ENCODE measurements around the gene CDH13. TPM values are rescaled to one million over a fixed set of nuclear protein-coding genes. Genes with fewer than 3 reads are reported as not detected.

CDH13 gene
- polyA plus RNA-seq, 1 donor from 2014 or later = 3.2 TPM

DNA sequence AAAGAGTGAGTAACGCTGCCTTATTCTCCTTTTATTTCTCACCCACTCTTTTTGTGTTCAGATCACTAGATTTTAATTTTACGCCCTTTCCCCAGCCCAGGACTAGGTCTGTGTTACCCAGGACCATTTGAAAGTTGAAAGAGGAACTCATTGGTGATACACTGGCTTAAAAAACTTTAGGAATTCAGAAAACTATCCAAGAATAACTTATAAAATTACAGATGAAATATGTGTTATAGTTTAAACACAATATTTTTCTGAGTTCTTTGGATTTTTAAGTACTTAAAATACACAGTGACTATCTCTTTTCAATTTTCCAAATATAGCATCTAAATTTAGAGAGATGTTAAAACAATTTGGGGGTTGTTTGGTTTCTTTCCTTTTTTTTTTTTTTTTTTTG lies 385.2 kb downstream of the CDH13 start:
- Histone ChIP-seq H4K20me1 (ENCODE audit: insufficient read depth) (no peaks in the 10 kb centered on the region), H2AFZ (ENCODE audit: low read depth, low read length) (no peak overlapping the region), H3K9me2 (ENCODE audit: insufficient read depth, low read length) (no peaks in the 10 kb centered on the region), H3K9me3 (ENCODE audit: low read length) (no peaks in the 10 kb centered on the region), H3K4me2 (ENCODE audit: low read length) (no peak overlapping the region), H3K27me3 (ENCODE audit: insufficient read depth, low read depth, low read length) (no peaks in the 10 kb centered on the region), H3F3A (ENCODE audit: insufficient read depth, low read length, poor library complexity, severe bottlenecking) (no peaks in the 10 kb centered on the region), H3K79me2 (replicated peaks; ENCODE audit: insufficient read depth, low read length) (no peaks in the 10 kb centered on the region), H3K27ac (ENCODE audit: low read length) (no peak overlapping the region), H3K4me3 (ENCODE audit: low read length) (no peak overlapping the region), H3K9ac (ENCODE audit: low read length) (no peak overlapping the region), H3K36me3 (ENCODE audit: insufficient read depth, low read length) (no peaks in the 10 kb centered on the region)
- TF ChIP-seq EP300 (conservative IDR thresholded peaks at IDR 0.05; ENCODE audit: poor library complexity, severe bottlenecking) = no peak
- TF ChIP-seq SMC3 (conservative IDR thresholded peaks at IDR 0.05; ENCODE audit: poor library complexity) = no peak
- TF ChIP-seq MXI1 (conservative IDR thresholded peaks at IDR 0.05; ENCODE audit: poor library complexity, severe bottlenecking) = no peak
- TF ChIP-seq TAF1 (IDR thresholded peaks at IDR 0.05; ENCODE audit: low read depth) = no peak
- TF ChIP-seq, protein P1, sequence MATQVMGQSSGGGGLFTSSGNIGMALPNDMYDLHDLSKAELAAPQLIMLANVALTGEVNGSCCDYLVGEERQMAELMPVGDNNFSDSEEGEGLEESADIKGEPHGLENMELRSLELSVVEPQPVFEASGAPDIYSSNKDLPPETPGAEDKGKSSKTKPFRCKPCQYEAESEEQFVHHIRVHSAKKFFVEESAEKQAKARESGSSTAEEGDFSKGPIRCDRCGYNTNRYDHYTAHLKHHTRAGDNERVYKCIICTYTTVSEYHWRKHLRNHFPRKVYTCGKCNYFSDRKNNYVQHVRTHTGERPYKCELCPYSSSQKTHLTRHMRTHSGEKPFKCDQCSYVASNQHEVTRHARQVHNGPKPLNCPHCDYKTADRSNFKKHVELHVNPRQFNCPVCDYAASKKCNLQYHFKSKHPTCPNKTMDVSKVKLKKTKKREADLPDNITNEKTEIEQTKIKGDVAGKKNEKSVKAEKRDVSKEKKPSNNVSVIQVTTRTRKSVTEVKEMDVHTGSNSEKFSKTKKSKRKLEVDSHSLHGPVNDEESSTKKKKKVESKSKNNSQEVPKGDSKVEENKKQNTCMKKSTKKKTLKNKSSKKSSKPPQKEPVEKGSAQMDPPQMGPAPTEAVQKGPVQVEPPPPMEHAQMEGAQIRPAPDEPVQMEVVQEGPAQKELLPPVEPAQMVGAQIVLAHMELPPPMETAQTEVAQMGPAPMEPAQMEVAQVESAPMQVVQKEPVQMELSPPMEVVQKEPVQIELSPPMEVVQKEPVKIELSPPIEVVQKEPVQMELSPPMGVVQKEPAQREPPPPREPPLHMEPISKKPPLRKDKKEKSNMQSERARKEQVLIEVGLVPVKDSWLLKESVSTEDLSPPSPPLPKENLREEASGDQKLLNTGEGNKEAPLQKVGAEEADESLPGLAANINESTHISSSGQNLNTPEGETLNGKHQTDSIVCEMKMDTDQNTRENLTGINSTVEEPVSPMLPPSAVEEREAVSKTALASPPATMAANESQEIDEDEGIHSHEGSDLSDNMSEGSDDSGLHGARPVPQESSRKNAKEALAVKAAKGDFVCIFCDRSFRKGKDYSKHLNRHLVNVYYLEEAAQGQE (IDR thresholded peaks at IDR 0.05; ENCODE audit: borderline replicate concordance) = no peak
- no peak for TF ChIP-seq RAD21 (conservative IDR thresholded peaks at IDR 0.05)
- no peak for TF ChIP-seq POLR2AphosphoS5 (IDR thresholded peaks at IDR 0.05)
- no peak for TF ChIP-seq EZH2 (IDR thresholded peaks at IDR 0.05; ENCODE audit: borderline replicate concordance, insufficient read depth, low read length, poor library complexity, severe bottlenecking)
- TF ChIP-seq, protein P2, sequence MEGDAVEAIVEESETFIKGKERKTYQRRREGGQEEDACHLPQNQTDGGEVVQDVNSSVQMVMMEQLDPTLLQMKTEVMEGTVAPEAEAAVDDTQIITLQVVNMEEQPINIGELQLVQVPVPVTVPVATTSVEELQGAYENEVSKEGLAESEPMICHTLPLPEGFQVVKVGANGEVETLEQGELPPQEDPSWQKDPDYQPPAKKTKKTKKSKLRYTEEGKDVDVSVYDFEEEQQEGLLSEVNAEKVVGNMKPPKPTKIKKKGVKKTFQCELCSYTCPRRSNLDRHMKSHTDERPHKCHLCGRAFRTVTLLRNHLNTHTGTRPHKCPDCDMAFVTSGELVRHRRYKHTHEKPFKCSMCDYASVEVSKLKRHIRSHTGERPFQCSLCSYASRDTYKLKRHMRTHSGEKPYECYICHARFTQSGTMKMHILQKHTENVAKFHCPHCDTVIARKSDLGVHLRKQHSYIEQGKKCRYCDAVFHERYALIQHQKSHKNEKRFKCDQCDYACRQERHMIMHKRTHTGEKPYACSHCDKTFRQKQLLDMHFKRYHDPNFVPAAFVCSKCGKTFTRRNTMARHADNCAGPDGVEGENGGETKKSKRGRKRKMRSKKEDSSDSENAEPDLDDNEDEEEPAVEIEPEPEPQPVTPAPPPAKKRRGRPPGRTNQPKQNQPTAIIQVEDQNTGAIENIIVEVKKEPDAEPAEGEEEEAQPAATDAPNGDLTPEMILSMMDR (IDR thresholded peaks at IDR 0.05; ENCODE audit: poor library complexity, severe bottlenecking) = no peak

DNA sequence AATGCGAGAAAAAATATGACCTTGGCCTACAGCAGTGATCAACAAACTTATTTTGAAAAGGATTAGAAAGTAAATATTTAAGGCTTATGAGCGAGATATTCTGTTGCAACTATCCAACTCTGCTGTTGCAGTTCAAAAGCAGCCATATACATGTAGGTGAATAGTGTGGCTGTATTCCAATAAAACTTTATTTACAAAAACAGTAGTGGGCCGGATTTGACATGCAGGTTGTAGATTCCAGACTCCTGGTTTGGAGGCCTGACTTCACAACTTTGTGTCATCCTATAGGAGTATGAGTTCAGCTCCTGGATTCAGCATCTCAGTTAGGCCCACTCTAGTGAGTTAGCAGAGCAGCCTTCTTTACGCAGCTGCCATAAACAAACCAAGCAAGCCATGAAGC lies 386.3 kb downstream of the CDH13 start:
- H3K9ac ChIP-seq (ENCODE audit: low read length) = no peak overlapping the region
- no peak overlapping the region for H3K4me2 ChIP-seq (ENCODE audit: low read length)
- no peaks in the 10 kb centered on the region for H3K36me3 ChIP-seq (ENCODE audit: insufficient read depth, low read length)
- no peaks in the 10 kb centered on the region for H3F3A ChIP-seq (ENCODE audit: insufficient read depth, low read length, poor library complexity, severe bottlenecking)
- H3K27me3 ChIP-seq (ENCODE audit: insufficient read depth, low read depth, low read length) = no peaks in the 10 kb centered on the region
- no peaks in the 10 kb centered on the region for H4K20me1 ChIP-seq (ENCODE audit: insufficient read depth)
- H3K9me3 ChIP-seq (ENCODE audit: low read length) = no peaks in the 10 kb centered on the region
- no peak for TF ChIP-seq RAD21 (conservative IDR thresholded peaks at IDR 0.05)
- TF ChIP-seq, protein P2 (IDR thresholded peaks at IDR 0.05; ENCODE audit: poor library complexity, severe bottlenecking) = no peak
- TF ChIP-seq MXI1 (conservative IDR thresholded peaks at IDR 0.05; ENCODE audit: poor library complexity, severe bottlenecking) = no peak
- no peak for TF ChIP-seq SMC3 (conservative IDR thresholded peaks at IDR 0.05; ENCODE audit: poor library complexity)
- TF ChIP-seq POLR2AphosphoS5 (IDR thresholded peaks at IDR 0.05) = no peak
- TF ChIP-seq EZH2 (IDR thresholded peaks at IDR 0.05; ENCODE audit: borderline replicate concordance, insufficient read depth, low read length, poor library complexity, severe bottlenecking) = no peak
- no peak for TF ChIP-seq TAF1 (IDR thresholded peaks at IDR 0.05; ENCODE audit: low read depth)
- TF ChIP-seq EP300 (conservative IDR thresholded peaks at IDR 0.05; ENCODE audit: poor library complexity, severe bottlenecking) = no peak
- TF ChIP-seq, protein P1 (IDR thresholded peaks at IDR 0.05; ENCODE audit: borderline replicate concordance) = no peak
- H3K79me2 ChIP-seq (replicated peaks; ENCODE audit: insufficient read depth, low read length) = no peaks in the 10 kb centered on the region
- H3K27ac ChIP-seq (ENCODE audit: low read length) = no peak overlapping the region
- H3K4me3 ChIP-seq (ENCODE audit: low read length) = no peak overlapping the region
- H3K9me2 ChIP-seq (ENCODE audit: insufficient read depth, low read length) = no peaks in the 10 kb centered on the region
- no peak overlapping the region for H2AFZ ChIP-seq (ENCODE audit: low read depth, low read length)

Measured in neural cell (in vitro differentiated cells).